GM19099 (cell line): ENCODE results near the gene EPB41L4B.

ENCODE experiments used
- POLR2A ChIP-seq: IDR thresholded peaks from 3 replicates; pipeline ENCODE4 v1.6.1; 2011; ENCODE audit warnings: low read depth; ENCODE audit not compliant: insufficient read length; ENCODE audit errors: extremely low read depth

EPB41L4B gene

DNA sequence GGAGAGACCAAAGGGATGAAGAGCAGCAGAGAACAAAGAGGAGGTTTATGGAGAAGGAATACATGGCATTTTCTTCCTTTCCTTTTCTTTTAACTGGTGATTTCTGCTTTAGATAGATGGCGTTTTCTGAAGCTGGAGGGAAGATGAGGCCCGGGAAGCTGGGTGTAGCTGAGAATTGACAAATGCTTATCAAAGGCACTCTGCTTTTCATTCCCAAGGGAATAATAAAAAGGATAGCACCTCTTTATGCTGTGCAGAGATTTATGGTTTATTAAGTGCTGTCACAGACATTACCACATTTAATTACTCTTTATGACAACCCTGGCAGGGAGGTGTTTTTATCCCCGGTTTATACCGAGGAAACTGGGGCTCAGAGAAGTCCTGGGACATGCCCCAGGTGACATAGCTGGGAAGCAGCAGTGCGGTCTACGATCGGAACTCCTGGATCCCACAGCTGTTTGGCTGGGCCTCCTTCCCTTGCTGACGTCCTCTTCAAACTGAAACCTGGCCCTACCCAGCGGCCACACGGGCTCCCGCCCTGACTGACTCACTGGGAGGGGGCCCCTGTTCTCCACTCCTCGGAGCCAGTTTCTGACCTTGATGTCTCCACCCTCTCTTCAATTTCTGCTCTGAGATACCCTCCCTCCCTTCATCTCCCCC lies 8.2 kb upstream of the EPB41L4B start:
- no peak for TF ChIP-seq POLR2A

- TF ChIP-seq POLR2A: no peak
These were observed 4.2 kb upstream of the EPB41L4B start for GRCh38 chr9:109325089-109325488.

- no peak for TF ChIP-seq POLR2A
These were observed 2.9 kb upstream of the EPB41L4B start for GRCh38 chr9:109323771-109324170.

DNA sequence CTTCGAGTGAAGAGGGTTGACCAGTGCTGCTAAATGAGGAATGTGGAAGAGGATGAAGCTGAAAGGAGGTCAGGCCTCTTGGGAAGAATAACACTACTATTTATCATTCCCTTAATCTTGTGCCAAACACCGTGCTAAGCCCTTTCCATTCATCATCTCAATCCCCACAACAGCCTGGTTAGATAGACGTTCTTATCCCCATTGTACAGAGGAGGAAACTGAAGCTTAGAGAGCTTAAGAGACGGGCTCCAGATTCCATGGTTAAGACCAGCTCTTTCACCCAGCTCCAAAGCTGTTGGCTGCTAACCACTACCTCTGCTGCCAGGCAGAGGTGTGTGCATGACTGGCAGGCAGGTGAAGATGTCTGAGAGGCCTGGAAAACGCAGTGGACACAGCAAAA lies 868 bp upstream of the EPB41L4B start:
- TF ChIP-seq POLR2A: no peak

GRCh38 chr9:109320331-109320741 lies 523 bp downstream of the EPB41L4B start:
- TF ChIP-seq POLR2A: no peak

GRCh38 chr9:109319626-109320241 lies 1.1 kb downstream of the EPB41L4B start:
- TF ChIP-seq POLR2A: no peak

- no peak for TF ChIP-seq POLR2A
These were observed 1.7 kb downstream of the EPB41L4B start for GRCh38 chr9:109319017-109319625.

DNA sequence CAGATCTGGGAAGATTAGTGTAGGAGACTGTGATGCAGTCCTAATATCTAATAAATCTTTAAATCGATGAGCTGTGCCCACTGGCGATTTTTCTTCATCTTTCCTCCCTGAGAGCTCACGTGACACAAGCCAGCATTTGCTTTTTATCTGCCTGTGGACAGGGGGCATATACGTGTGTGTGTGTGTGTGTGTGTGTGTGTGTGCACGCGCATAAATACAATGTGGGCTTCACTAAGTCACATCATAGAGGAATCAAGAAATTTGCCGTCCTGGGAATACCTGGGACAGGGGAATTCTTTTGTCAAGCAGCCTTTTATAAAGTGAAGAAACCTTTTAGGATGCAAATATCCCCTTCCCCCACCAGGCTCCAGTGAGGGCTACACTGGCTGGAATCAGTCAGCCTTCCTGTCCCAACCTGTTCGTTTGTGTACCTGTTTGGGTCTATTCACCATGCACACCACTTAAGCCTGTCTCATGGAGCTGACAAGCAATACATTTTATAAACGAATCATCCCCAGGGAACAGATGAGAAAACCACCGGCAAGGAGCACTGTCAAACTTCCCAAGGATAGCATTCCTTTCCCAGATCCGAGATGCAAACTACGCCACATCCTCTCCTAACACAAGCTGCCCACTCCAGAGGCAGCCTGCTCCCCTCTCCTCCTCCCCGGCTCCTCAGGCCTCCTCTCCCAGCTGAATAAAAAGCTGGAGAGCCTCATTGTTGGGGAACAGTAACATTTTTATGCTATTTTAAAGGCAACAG lies 2.7 kb downstream of the EPB41L4B start:
- no peak for TF ChIP-seq POLR2A

GRCh38 chr9:109317311-109317978 lies 3.4 kb downstream of the EPB41L4B start:
- no peak for TF ChIP-seq POLR2A

GRCh38 chr9:109316207-109316640 lies 4.6 kb downstream of the EPB41L4B start:
- TF ChIP-seq POLR2A: no peak

- no peak for TF ChIP-seq POLR2A
These were observed 5.2 kb downstream of the EPB41L4B start for GRCh38 chr9:109315480-109316206.

- no peak for TF ChIP-seq POLR2A
These were observed 6.8 kb downstream of the EPB41L4B start for GRCh38 chr9:109314011-109314531.

DNA sequence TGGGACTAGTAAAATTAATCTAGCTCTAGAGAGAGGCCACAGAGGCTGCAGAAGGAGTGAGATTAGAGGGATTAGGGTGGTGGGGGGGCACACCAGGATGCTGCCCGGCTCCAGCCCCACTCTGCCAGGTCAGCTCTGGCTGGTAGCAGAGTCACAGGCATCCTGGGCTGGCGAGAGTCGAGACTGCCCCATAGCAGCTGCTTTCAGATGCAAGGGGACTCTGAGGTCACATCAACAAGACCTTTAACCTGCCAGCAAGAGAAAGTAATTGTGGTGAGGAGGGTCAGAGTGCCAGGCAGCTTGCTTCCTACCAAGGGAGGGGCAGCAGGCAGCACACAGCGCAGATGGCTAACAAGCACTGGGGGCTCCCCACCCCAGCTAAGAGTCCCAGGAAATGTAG lies 7.5 kb downstream of the EPB41L4B start:
- TF ChIP-seq POLR2A: no peak

- TF ChIP-seq POLR2A: no peak
These were observed 8.1 kb downstream of the EPB41L4B start for GRCh38 chr9:109312783-109313182.

DNA sequence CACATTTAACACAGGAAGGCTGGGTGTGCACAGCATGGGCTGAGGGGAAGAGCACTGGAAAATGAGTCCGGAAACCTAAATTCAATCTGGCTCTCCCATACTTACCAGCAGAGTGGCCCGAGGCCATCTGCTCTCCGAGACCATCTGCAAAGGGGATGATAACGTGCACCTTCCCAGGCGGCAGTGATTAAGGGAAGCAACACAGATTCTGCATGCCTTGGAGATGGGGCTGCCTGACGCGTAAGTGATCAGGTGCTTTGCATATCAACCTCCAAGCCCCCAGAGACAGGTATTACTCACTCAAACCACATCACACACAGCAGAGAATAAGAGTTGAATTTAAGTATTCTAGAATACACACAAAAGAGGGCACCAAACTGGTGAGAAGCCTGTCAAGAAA lies 9.1 kb downstream of the EPB41L4B start:
- no peak for TF ChIP-seq POLR2A

DNA sequence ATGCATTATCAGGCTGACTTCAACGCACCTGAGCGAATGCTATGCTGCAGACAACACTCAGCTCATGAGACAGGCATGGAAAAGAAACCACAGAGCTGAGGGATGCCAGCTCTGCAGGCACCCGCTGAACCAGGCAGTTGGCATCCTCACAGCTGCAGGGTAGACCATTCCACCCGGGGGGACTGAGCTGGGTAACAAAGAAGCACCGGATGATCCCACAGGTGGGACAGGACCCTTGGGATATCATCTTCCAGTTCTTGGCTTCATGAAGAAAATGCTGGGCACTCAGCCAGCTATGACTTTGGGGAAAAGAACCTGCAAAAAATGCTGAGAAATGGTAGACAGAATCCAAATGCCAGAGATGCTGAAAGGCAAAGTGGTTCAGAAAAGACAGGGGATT lies 9.6 kb downstream of the EPB41L4B start:
- TF ChIP-seq POLR2A: no peak
